ENCODE data around the gene HEMGN. TPM values are rescaled to one million over a fixed set of nuclear protein-coding genes. Genes with fewer than 3 reads are reported as not detected.
A peak's percentile ranks its signal among the peaks of the same experiment; 100 is the strongest.

HEMGN gene
- polyA plus RNA-seq, 3 donors, result 0.18 TPM; not detected in 2

DNA sequence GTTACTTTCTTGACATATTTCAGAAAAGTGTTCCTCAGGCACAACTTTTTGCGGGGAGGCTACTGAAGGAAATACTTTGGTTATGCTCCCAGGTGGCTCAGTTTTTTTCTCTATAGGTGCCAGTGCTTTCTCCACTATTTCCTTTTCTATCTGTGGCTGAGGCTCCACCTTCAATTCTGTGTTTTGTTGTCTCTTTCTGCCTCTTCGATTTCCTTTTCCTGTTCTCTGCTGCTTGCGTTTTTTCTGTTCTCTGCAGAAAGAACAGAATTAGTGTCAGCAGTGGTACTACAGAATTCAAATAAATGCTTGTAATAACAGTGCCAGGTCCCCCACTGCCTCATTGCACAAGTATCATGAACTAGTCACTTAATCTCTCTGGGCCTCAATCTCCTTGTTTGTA lies 7.0 kb downstream of the HEMGN start:
- Mint-ChIP-seq H3K27ac (no peak overlapping the region), H3K4me1 (peaks cover 7% of the 10 kb centered on the region), H3K27me3 (ENCODE audit: low read depth in 3 of 3) (peaks cover 0 to 2% (median 2%) of the 10 kb centered on the region in 3 donors), H3K4me3 (no peak overlapping the region), H3K9me3 (no peaks in the 10 kb centered on the region), H3K36me3 (no peaks in the 10 kb centered on the region)
- TF ChIP-seq, protein P1, sequence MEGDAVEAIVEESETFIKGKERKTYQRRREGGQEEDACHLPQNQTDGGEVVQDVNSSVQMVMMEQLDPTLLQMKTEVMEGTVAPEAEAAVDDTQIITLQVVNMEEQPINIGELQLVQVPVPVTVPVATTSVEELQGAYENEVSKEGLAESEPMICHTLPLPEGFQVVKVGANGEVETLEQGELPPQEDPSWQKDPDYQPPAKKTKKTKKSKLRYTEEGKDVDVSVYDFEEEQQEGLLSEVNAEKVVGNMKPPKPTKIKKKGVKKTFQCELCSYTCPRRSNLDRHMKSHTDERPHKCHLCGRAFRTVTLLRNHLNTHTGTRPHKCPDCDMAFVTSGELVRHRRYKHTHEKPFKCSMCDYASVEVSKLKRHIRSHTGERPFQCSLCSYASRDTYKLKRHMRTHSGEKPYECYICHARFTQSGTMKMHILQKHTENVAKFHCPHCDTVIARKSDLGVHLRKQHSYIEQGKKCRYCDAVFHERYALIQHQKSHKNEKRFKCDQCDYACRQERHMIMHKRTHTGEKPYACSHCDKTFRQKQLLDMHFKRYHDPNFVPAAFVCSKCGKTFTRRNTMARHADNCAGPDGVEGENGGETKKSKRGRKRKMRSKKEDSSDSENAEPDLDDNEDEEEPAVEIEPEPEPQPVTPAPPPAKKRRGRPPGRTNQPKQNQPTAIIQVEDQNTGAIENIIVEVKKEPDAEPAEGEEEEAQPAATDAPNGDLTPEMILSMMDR (IDR thresholded peaks at IDR 0.05), result no peak
- Histone ChIP-seq H3K4me1 (ENCODE audit: control insufficient read depth in 1 of 2, insufficient read depth in 2 of 2, low read length in 2 of 2) (peaks cover 0 to 4% of the 10 kb centered on the region in 2 donors), H3K4me3 (replicated peaks in 1 of 3; ENCODE audit: low read depth in 2 of 3, low read length in 3 of 3) (no peak overlapping the region), H3K79me2 (ENCODE audit: insufficient read depth, low read length) (no peaks in the 10 kb centered on the region), H3K9me3 (replicated peaks in 1 of 2; ENCODE audit: control insufficient read depth in 1 of 2, insufficient read depth in 1 of 2, low read length in 2 of 2) (no peaks in the 10 kb centered on the region), H3K36me3 (replicated peaks in 1 of 2; ENCODE audit: control insufficient read depth in 1 of 2, insufficient read depth in 2 of 2, low read length in 2 of 2) (no peaks in the 10 kb centered on the region), H3K9ac (ENCODE audit: insufficient read depth, low read length, poor library complexity, severe bottlenecking) (no peak overlapping the region), H2AFZ (ENCODE audit: insufficient read depth, low read depth, low read length, poor library complexity, severe bottlenecking) (peak overlapping the region; percentile 4), H3K27me3 (ENCODE audit: control insufficient read depth in 2 of 2, insufficient read depth in 2 of 2, low read length in 2 of 2) (no peaks in the 10 kb centered on the region), H4K20me1 (ENCODE audit: insufficient read depth, low read length) (no peaks in the 10 kb centered on the region), H3K27ac (ENCODE audit: low read depth in 1 of 2, low read length in 2 of 2) (no peak overlapping the region), H3K4me2 (replicated peaks; ENCODE audit: extremely low read depth, low read length, poor library complexity, severe bottlenecking) (no peak overlapping the region)
- 0% methylated on average over 1 of the region's 3 CpGs for WGBS (ENCODE audit: insufficient coverage)
- no peak for DNase-seq
- intact Hi-C loops (cut with micrococcal nuclease), result loop anchor here in 1 of 2 donors (10.0 kb wide), 1 partner anchor 226 kb away; no protein-coding TSS in a partner anchor

DNA sequence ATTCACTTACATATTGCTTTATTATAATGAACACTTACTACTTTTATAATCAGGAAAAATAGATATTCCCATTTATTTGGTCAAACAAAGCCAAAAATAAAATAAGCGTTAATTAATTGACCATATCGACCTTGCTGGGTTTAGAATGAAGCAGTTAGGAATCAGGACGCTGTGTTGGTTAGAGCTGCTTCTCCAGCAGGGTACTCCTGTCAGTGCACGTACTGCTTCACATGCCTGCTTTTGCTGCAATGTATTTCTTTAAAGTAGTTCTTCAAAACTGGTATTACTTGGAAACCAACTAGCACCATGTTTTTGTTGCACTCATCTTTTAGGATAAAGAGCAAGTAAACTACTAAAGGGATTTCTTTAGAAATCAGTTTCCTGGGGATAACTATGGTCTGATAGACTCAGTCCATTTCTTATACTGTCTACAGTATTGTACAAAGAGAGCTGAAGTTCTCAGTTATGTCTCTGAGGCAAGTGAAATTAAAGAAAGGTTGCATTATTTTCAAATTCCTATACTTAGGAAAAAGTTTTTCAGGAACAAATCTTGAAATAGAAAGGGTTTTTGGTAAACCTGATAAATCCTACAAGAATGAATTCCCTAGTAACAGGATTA lies 8.9 kb downstream of the HEMGN start:
- Histone ChIP-seq H3K4me3 (replicated peaks in 1 of 3; ENCODE audit: low read depth in 2 of 3, low read length in 3 of 3) (no peak overlapping the region), H3K79me2 (ENCODE audit: insufficient read depth, low read length) (no peaks in the 10 kb centered on the region), H3K4me1 (ENCODE audit: control insufficient read depth in 1 of 2, insufficient read depth in 2 of 2, low read length in 2 of 2) (peaks cover 12% of the 10 kb centered on the region in 2 donors), H3K9me3 (replicated peaks in 1 of 2; ENCODE audit: control insufficient read depth in 1 of 2, insufficient read depth in 1 of 2, low read length in 2 of 2) (no peaks in the 10 kb centered on the region), H3K9ac (ENCODE audit: insufficient read depth, low read length, poor library complexity, severe bottlenecking) (no peak overlapping the region), H3K27ac (ENCODE audit: low read depth in 1 of 2, low read length in 2 of 2) (no peak overlapping the region), H4K20me1 (ENCODE audit: insufficient read depth, low read length) (no peaks in the 10 kb centered on the region), H3K27me3 (ENCODE audit: control insufficient read depth in 2 of 2, insufficient read depth in 2 of 2, low read length in 2 of 2) (no peaks in the 10 kb centered on the region), H3K4me2 (replicated peaks; ENCODE audit: extremely low read depth, low read length, poor library complexity, severe bottlenecking) (no peak overlapping the region), H3K36me3 (replicated peaks in 1 of 2; ENCODE audit: control insufficient read depth in 1 of 2, insufficient read depth in 2 of 2, low read length in 2 of 2) (no peaks in the 10 kb centered on the region), H2AFZ (ENCODE audit: insufficient read depth, low read depth, low read length, poor library complexity, severe bottlenecking) (no peak overlapping the region)
- TF ChIP-seq, protein P1 (IDR thresholded peaks at IDR 0.05), result no peak
- DNase-seq, result no peak
- Mint-ChIP-seq H3K27me3 (ENCODE audit: low read depth in 3 of 3) (peaks cover 0 to 1% (median under 1%) of the 10 kb centered on the region in 3 donors), H3K36me3 (no peaks in the 10 kb centered on the region), H3K27ac (peak overlapping the region in 1 of 7 donors; percentile 16), H3K4me3 (no peak overlapping the region), H3K9me3 (no peaks in the 10 kb centered on the region), H3K4me1 (peaks cover 10% of the 10 kb centered on the region)
- intact Hi-C loops (cut with micrococcal nuclease), result loop anchor here in 1 of 2 donors (10.0 kb wide), 2 partner anchors 294 to 326 kb away; partner anchors contain the start of genes NCBP1, TBC1D2 and TSTD2
- WGBS (ENCODE audit: insufficient coverage), result no CpG with 5 or more reads among the region's 4 CpGs

Data from CD14-positive monocyte (primary cell).